ENCODE measurements around the gene HOXC10.

DNA sequence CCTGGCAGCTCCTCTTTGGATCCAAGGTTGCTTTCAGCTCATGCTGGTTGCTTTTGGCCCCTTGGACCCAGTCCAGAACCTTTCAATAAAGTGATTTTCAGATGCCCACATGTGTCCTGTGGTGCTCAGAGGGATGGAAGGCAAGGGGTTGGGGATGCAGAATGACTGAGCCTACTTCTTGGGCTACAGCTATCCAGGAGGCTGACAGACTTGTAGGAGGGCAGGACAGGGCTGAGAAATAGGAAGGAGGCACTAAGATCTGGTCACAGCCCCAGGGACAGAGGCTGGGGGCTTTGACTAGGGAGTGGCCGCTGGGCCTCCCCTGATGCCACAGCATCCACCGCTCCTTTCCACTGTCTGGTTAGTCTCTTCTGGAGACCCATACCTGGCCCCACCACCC lies 13.3 kb upstream of the HOXC10 start:
- TF ChIP-seq SPI1 (IDR thresholded peaks at IDR 0.05; ENCODE audit: low read depth, low read length), result no peak
- no peak for TF ChIP-seq POLR2AphosphoS5 (IDR thresholded peaks at IDR 0.05; ENCODE audit: low read depth, low read length)
- no peak for TF ChIP-seq POLR2A (IDR thresholded peaks at IDR 0.05; ENCODE audit: low read depth, low read length)

Measured in GM12891 (cell line).